ENCODE measurements around the gene PSMC4. TPM values are rescaled to one million over a fixed set of nuclear protein-coding genes. Genes with fewer than 3 reads are reported as not detected.

Gene PSMC4
- total RNA-seq, 1 donor from 2014 or later: 85.6 TPM

DNA sequence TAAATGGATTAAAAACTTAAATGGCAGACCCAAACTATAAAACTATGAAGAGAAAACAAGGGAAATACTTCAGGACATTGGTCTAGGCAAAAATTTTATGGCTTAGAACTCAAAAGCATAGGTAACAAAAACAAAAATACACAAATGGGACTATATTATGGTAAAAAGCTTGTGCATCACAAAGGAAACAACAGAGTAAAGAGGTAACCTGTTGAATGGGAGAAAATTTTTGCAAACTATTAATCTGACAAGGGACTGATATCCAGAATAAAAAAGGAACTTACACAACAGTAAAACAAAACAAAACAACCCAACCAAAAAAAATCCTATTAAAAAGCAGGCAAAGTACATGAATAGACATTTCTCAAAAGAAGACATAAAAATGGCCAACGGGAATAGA lies 16.6 kb downstream of the PSMC4 start:
- H3K4me1 Mint-ChIP-seq (ENCODE audit: unreplicated experiment): no peaks in the 10 kb centered on the region
- H3K36me3 Mint-ChIP-seq (ENCODE audit: unreplicated experiment): peaks cover 35% of the 10 kb centered on the region
- no peak for TF ChIP-seq CTCF (IDR thresholded peaks at IDR 0.05)
- no peaks in the 10 kb centered on the region for H3K27me3 Mint-ChIP-seq (ENCODE audit: unreplicated experiment)
- H3K9me3 Mint-ChIP-seq (ENCODE audit: unreplicated experiment): peaks cover 32% of the 10 kb centered on the region
- no peak for DNase-seq (ENCODE audit: extremely low spot score, unreplicated experiment)
- H3K4me3 Mint-ChIP-seq (ENCODE audit: unreplicated experiment): no peak overlapping the region
- H3K27ac Mint-ChIP-seq (ENCODE audit: unreplicated experiment): no peak overlapping the region

DNA sequence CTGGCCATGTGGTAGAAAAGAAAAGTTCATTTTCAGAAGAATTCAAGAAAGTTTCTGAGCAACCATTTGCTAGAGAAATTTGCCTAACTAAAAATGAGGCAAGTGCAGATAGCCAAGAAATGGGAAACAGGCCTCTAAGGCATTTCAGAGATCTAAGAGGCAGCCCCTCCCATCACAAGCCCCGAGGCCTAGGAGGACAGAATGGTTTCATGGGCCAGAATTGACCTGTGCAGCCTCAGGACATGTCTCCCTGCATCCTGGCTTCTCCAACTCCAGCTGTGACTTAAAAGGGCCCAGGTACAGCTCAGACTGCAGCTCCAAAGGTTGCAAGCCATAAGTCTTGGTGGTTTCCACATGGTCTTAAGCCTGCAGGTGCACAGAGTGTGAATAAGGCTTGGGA lies 22.6 kb downstream of the PSMC4 start:
- peaks cover 2% of the 10 kb centered on the region for H3K36me3 Mint-ChIP-seq (ENCODE audit: unreplicated experiment)
- no peak for TF ChIP-seq CTCF (IDR thresholded peaks at IDR 0.05)
- peaks cover 28% of the 10 kb centered on the region for H3K4me1 Mint-ChIP-seq (ENCODE audit: unreplicated experiment)

GRCh38 chr19:39994361-39994760 lies 23.4 kb downstream of the PSMC4 start:
- H3K27me3 Mint-ChIP-seq (ENCODE audit: unreplicated experiment): no peaks in the 10 kb centered on the region
- H3K27ac Mint-ChIP-seq (ENCODE audit: unreplicated experiment): no peak overlapping the region
- peaks cover 28% of the 10 kb centered on the region for H3K4me1 Mint-ChIP-seq (ENCODE audit: unreplicated experiment)
- DNase-seq (ENCODE audit: extremely low spot score, unreplicated experiment): no peak
- H3K9me3 Mint-ChIP-seq (ENCODE audit: unreplicated experiment): no peaks in the 10 kb centered on the region
- H3K4me3 Mint-ChIP-seq (ENCODE audit: unreplicated experiment): no peak overlapping the region
- TF ChIP-seq CTCF (IDR thresholded peaks at IDR 0.05): no peak
- H3K36me3 Mint-ChIP-seq (ENCODE audit: unreplicated experiment): peaks cover 2% of the 10 kb centered on the region

More for the DNA sequence above, 22.6 kb downstream of the PSMC4 start:
- no peak for DNase-seq (ENCODE audit: extremely low spot score, unreplicated experiment)
- H3K4me3 Mint-ChIP-seq (ENCODE audit: unreplicated experiment): no peak overlapping the region
- H3K27me3 Mint-ChIP-seq (ENCODE audit: unreplicated experiment): no peaks in the 10 kb centered on the region
- H3K27ac Mint-ChIP-seq (ENCODE audit: unreplicated experiment): no peak overlapping the region
- no peaks in the 10 kb centered on the region for H3K9me3 Mint-ChIP-seq (ENCODE audit: unreplicated experiment)

- Mint-ChIP-seq H3K27me3 (ENCODE audit: unreplicated experiment) (no peaks in the 10 kb centered on the region), H3K27ac (ENCODE audit: unreplicated experiment) (no peak overlapping the region), H3K9me3 (ENCODE audit: unreplicated experiment) (no peaks in the 10 kb centered on the region), H3K36me3 (ENCODE audit: unreplicated experiment) (peaks cover 1% of the 10 kb centered on the region), H3K4me1 (ENCODE audit: unreplicated experiment) (peaks cover 28% of the 10 kb centered on the region), H3K4me3 (ENCODE audit: unreplicated experiment) (peak overlapping the region; percentile 97)
- TF ChIP-seq CTCF (IDR thresholded peaks at IDR 0.05): no peak
- no peak for DNase-seq (ENCODE audit: extremely low spot score, unreplicated experiment)
These were observed 24.8 kb downstream of the PSMC4 start for GRCh38 chr19:39995794-39996193.

DNA sequence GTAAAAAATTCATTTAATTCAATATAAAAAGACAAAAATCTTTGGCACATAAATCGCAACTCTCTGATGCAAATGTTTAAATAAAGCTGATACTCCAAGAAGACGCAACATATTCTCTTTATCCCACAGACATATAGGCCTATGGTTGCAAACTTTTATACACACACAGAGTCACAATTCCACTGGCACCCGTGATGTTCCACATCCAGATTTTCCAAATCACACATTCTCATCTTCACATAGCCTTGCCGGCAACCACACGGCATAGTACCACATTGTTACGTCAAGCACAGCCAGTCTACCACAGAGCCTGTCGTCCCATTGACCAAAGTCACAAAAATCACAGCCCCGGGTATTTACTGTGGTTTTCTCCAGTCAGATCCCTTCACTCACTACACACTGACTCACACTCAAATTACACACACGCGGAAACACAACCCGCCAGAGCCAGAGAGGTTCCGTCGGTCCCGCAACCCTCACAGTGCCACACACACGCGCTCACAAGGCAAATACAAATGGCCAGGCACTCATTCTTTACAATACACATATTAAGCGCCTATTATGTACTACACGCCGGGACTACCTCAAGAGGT lies 25.3 kb downstream of the PSMC4 start:
- H3K4me3 Mint-ChIP-seq (ENCODE audit: unreplicated experiment): peak overlapping the region; percentile 97
- TF ChIP-seq CTCF (IDR thresholded peaks at IDR 0.05): no peak
- DNase-seq (ENCODE audit: extremely low spot score, unreplicated experiment): no peak
- peak overlapping the region; percentile 91 for H3K27ac Mint-ChIP-seq (ENCODE audit: unreplicated experiment)
- H3K4me1 Mint-ChIP-seq (ENCODE audit: unreplicated experiment): peaks cover 28% of the 10 kb centered on the region
- peaks cover 1% of the 10 kb centered on the region for H3K36me3 Mint-ChIP-seq (ENCODE audit: unreplicated experiment)
- no peaks in the 10 kb centered on the region for H3K27me3 Mint-ChIP-seq (ENCODE audit: unreplicated experiment)
- no peaks in the 10 kb centered on the region for H3K9me3 Mint-ChIP-seq (ENCODE audit: unreplicated experiment)

Data from osteocyte (in vitro differentiated cells).